ENCODE data around the gene RERE. TPM values are rescaled to one million over a fixed set of nuclear protein-coding genes. Genes with fewer than 3 reads are reported as not detected.

Gene RERE
- total and polyA plus RNA-seq, 2 experiments from 2014 or later, result 39.8 to 62.8 TPM

DNA sequence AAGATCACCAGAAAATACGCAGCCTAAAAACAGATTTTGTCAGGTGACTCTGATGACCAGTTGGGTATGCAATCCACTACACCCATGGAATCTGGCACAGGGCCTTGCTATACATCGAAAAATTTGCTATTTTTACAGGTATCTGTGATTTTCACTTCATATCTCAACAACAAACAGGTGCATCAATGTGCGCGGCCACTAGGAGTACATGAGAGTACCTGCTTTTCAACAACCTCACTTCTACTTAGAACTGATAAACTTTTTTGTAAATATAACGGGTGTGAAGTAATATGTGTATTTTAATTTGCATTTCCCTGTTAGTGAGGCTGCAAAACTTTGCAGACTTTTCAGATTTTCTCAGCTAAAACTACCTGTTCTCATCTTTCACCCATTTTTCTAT, 418.8 kb downstream of the RERE start:
- TF ChIP-seq EZH2phosphoT487 (IDR thresholded peaks at IDR 0.05; ENCODE audit: low read depth, severe bottlenecking, unreplicated experiment) (no peak), CTCF (IDR thresholded peaks at IDR 0.05; ENCODE audit: poor library complexity) (no peak)
- no peak overlapping the region for H3K4me3 ChIP-seq
- H2AFZ ChIP-seq, result no peak overlapping the region
- H3K9me2 ChIP-seq (replicated peaks; ENCODE audit: insufficient read depth), result no peaks in the 10 kb centered on the region
- no peaks in the 10 kb centered on the region for H3K9me3 ChIP-seq (ENCODE audit: low read depth)
- no peak overlapping the region for H3K27ac ChIP-seq
- peaks cover 80% of the 10 kb centered on the region for H3K79me2 ChIP-seq
- H3K36me3 ChIP-seq (replicated peaks; ENCODE audit: insufficient read depth, low read depth), result no peaks in the 10 kb centered on the region
- H3K4me1 ChIP-seq (ENCODE audit: insufficient read depth), result peaks cover 23% of the 10 kb centered on the region
- DNase-seq (ENCODE audit: low spot score), result no peak
- WGBS (ENCODE audit: low lambda C conversion rate, missing lambda C conversion rate), result 97% methylated on average over 5 of the region's 5 CpGs
- H3K4me2 ChIP-seq, result no peak overlapping the region
- peaks cover 23% of the 10 kb centered on the region for H4K20me1 ChIP-seq (ENCODE audit: insufficient read depth, poor library complexity, severe bottlenecking)
- H3K27me3 ChIP-seq, result no peaks in the 10 kb centered on the region

GRCh38 chr1:8398086-8398485, 419.4 kb downstream of the RERE start:
- no peak overlapping the region for H3K4me2 ChIP-seq

GRCh38 chr1:8397511-8397910, 419.9 kb downstream of the RERE start:
- no peak for DNase-seq (ENCODE audit: low spot score)
- Histone ChIP-seq H3K79me2 (peaks cover 80% of the 10 kb centered on the region), H3K4me1 (ENCODE audit: insufficient read depth) (peaks cover 23% of the 10 kb centered on the region), H3K4me3 (no peak overlapping the region), H3K27ac (peak overlapping the region; percentile 75), H3K9me2 (replicated peaks; ENCODE audit: insufficient read depth) (no peaks in the 10 kb centered on the region), H3K9me3 (ENCODE audit: low read depth) (no peaks in the 10 kb centered on the region), H4K20me1 (ENCODE audit: insufficient read depth, poor library complexity, severe bottlenecking) (peaks cover 29% of the 10 kb centered on the region), H3K4me2 (peak overlapping the region; percentile 34), H3K36me3 (replicated peaks; ENCODE audit: insufficient read depth, low read depth) (no peaks in the 10 kb centered on the region), H3K27me3 (no peaks in the 10 kb centered on the region), H2AFZ (no peak overlapping the region)
- 64% methylated on average over 2 of the region's 2 CpGs for WGBS (ENCODE audit: low lambda C conversion rate, missing lambda C conversion rate)
- no peak for TF ChIP-seq EZH2 (IDR thresholded peaks at IDR 0.05; ENCODE audit: borderline replicate concordance)

More at GRCh38 chr1:8398086-8398485, 419.4 kb downstream of the RERE start:
- peaks cover 80% of the 10 kb centered on the region for H3K79me2 ChIP-seq
- no peaks in the 10 kb centered on the region for H3K36me3 ChIP-seq (replicated peaks; ENCODE audit: insufficient read depth, low read depth)
- no peak overlapping the region for H2AFZ ChIP-seq
- H3K27ac ChIP-seq, result peak overlapping the region; percentile 75
- no peak for TF ChIP-seq EZH2phosphoT487 (IDR thresholded peaks at IDR 0.05; ENCODE audit: low read depth, severe bottlenecking, unreplicated experiment)
- no peak for TF ChIP-seq CTCF (IDR thresholded peaks at IDR 0.05; ENCODE audit: poor library complexity)
- no peak for TF ChIP-seq EZH2 (IDR thresholded peaks at IDR 0.05; ENCODE audit: borderline replicate concordance)
- peaks cover 27% of the 10 kb centered on the region for H4K20me1 ChIP-seq (ENCODE audit: insufficient read depth, poor library complexity, severe bottlenecking)
- no peak for DNase-seq (ENCODE audit: low spot score)
- WGBS (ENCODE audit: low lambda C conversion rate, missing lambda C conversion rate), result 98% methylated on average over 2 of the region's 2 CpGs
- no peak overlapping the region for H3K4me3 ChIP-seq
- no peaks in the 10 kb centered on the region for H3K9me2 ChIP-seq (replicated peaks; ENCODE audit: insufficient read depth)
- peaks cover 23% of the 10 kb centered on the region for H3K4me1 ChIP-seq (ENCODE audit: insufficient read depth)
- no peaks in the 10 kb centered on the region for H3K9me3 ChIP-seq (ENCODE audit: low read depth)
- H3K27me3 ChIP-seq, result no peaks in the 10 kb centered on the region

DNA sequence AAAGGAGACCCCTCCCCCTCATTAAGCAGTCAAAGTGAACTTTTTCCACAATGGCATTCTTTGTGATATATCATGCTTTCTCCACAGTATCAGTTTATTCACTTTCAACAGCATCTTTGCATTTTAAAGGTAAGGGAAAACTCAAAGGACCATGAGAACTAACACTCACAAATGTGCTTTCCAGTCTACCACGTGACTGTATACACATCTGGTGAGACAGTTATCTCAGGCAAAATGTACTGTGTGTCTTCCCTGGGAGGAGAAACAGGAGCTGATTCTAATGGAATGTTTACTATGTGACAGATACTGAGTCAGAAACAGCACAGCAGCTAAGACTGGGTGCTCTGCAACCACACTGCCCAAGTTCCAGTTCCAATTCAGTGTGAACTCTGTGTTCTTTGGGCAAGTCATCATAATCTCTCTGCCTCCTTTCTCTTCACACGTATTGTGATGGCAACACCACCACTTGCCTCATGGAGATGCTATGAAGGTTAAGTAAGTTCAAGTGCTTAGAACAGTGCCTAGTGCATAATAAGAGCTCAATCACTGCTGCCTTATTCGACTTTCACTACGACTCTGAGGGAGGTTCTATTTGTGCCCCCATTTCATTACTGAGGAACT, 420.5 kb downstream of the RERE start:
- Histone ChIP-seq H3K4me3 (no peak overlapping the region), H3K27me3 (no peaks in the 10 kb centered on the region), H3K79me2 (peaks cover 80% of the 10 kb centered on the region), H4K20me1 (ENCODE audit: insufficient read depth, poor library complexity, severe bottlenecking) (peaks cover 29% of the 10 kb centered on the region), H3K4me1 (ENCODE audit: insufficient read depth) (peaks cover 23% of the 10 kb centered on the region), H3K4me2 (peak overlapping the region; percentile 39), H3K9me3 (ENCODE audit: low read depth) (no peaks in the 10 kb centered on the region), H3K36me3 (replicated peaks; ENCODE audit: insufficient read depth, low read depth) (no peaks in the 10 kb centered on the region), H3K9me2 (replicated peaks; ENCODE audit: insufficient read depth) (no peaks in the 10 kb centered on the region), H3K27ac (peak overlapping the region; percentile 75), H2AFZ (no peak overlapping the region)
- no peak for TF ChIP-seq EZH2 (IDR thresholded peaks at IDR 0.05; ENCODE audit: borderline replicate concordance)
- TF ChIP-seq EZH2phosphoT487 (IDR thresholded peaks at IDR 0.05; ENCODE audit: low read depth, severe bottlenecking, unreplicated experiment), result no peak
- TF ChIP-seq CTCF (IDR thresholded peaks at IDR 0.05; ENCODE audit: poor library complexity), result no peak
- 40% methylated on average over 4 of the region's 4 CpGs for WGBS (ENCODE audit: low lambda C conversion rate, missing lambda C conversion rate)
- DNase-seq (ENCODE audit: low spot score), result peak; percentile 66

All from hepatocyte (in vitro differentiated cells).